Activated B cell treated with CpG ODN at 0.5 μM for 24 hours (primary cell): Measurements from ENCODE around the gene MICAL3. TPM values are rescaled to one million over a fixed set of nuclear protein-coding genes. Genes with fewer than 3 reads are reported as not detected.
A peak's percentile ranks its signal among the peaks of the same experiment; 100 is the strongest.

Experiments
- ATAC-seq: fragments of 200-7000 bp; cut with Tn5 transposase; one replicate; pipeline ENCODE4 v1.10.0; 2021; ENCODE audit warnings: low read depth, mild to moderate bottlenecking, moderate library complexity
- CTCF ChIA-PET: fragments of 350-600 bp; sonication (Branson Sonifier 250); formaldehyde crosslinking; loops from one replicate; lab custom pipeline; 2021; ENCODE audit warnings: antibody characterized with exemption; lab: Charles Lee
- POLR2A ChIA-PET: fragments of 350-600 bp; sonication (Branson Sonifier 250); formaldehyde crosslinking; loops from one replicate; lab custom pipeline; 2021; ENCODE audit warnings: antibody characterized with exemption; lab: Charles Lee
- DNase-seq: peaks from one replicate; pipeline ENCODE4 v3.0.0; 2022
- H3K27ac Mint-ChIP-seq: one replicate; pipeline ENCODE4 v1.8.0; 2020; ENCODE audit warnings: mixed read lengths
- H3K27me3 Mint-ChIP-seq: one replicate; pipeline ENCODE4 v1.8.0; 2021; ENCODE audit warnings: mixed read lengths
- H3K36me3 Mint-ChIP-seq: one replicate; pipeline ENCODE4 v1.8.0; 2021; ENCODE audit warnings: low read depth, mixed read lengths
- H3K4me1 Mint-ChIP-seq: one replicate; pipeline ENCODE4 v1.8.0; 2021; ENCODE audit warnings: mixed read lengths
- H3K4me3 Mint-ChIP-seq: one replicate; pipeline ENCODE4 v1.8.0; 2020; ENCODE audit warnings: mild to moderate bottlenecking, mixed read lengths
- H3K9me3 Mint-ChIP-seq: one replicate; pipeline ENCODE4 v1.8.0; 2020; ENCODE audit warnings: mixed read lengths
- intact Hi-C: fragments of 100-400 bp; cut with micrococcal nuclease; formaldehyde crosslinking; loops from one replicate; pipeline ENCODE4 v1.15.1; 2024
- total RNA-seq: library from RNA; stranded (reverse); gene quantifications from 2 replicates; pipeline ENCODE4 v1.2.3, GENCODE V29; 2022
- TF ChIP-seq, protein P1 (sequence below): fragments of 200-600 bp; IDR thresholded peaks from one replicate; pipeline ENCODE4 v1.8.0; 2022; ENCODE audit warnings: antibody characterized with exemption, mild to moderate bottlenecking

The MICAL3 gene
- total RNA-seq, 1 donor from 2014 or later: 257 TPM

DNA sequence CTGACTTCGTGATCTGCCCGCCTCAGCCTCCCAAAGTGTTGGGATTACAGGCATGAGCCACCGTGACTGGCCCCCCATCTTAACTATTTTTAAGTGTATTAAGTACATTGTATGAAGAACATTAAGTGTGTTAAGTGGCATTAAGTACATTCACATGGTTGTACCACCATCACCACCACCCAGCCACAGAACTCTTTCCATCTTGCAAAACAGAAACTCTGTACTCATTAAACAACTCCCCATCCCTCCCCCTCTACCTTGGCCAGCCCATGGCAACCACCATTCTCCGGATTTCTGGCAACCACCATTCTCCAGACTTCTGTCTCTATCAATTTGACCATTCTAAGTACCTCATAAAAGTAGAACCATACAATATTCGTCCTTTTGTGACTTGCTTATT, 35.6 kb upstream of the MICAL3 start:
- DNase-seq (no peak), ATAC-seq (no peak)
- Mint-ChIP-seq H3K4me1 (peaks cover 58% of the 10 kb centered on the region), H3K4me3 (no peak overlapping the region), H3K27ac (peak overlapping the region; percentile 7), H3K9me3 (no peaks in the 10 kb centered on the region), H3K27me3 (no peaks in the 10 kb centered on the region), H3K36me3 (no peaks in the 10 kb centered on the region)
- TF ChIP-seq, protein P1, sequence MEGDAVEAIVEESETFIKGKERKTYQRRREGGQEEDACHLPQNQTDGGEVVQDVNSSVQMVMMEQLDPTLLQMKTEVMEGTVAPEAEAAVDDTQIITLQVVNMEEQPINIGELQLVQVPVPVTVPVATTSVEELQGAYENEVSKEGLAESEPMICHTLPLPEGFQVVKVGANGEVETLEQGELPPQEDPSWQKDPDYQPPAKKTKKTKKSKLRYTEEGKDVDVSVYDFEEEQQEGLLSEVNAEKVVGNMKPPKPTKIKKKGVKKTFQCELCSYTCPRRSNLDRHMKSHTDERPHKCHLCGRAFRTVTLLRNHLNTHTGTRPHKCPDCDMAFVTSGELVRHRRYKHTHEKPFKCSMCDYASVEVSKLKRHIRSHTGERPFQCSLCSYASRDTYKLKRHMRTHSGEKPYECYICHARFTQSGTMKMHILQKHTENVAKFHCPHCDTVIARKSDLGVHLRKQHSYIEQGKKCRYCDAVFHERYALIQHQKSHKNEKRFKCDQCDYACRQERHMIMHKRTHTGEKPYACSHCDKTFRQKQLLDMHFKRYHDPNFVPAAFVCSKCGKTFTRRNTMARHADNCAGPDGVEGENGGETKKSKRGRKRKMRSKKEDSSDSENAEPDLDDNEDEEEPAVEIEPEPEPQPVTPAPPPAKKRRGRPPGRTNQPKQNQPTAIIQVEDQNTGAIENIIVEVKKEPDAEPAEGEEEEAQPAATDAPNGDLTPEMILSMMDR: no peak
- ChIA-PET CTCF (interaction anchor here (4.8 kb wide), 1 partner anchor 16 kb away, joined by 44 read pairs; the partner anchor contains the start of gene PEX26), POLR2A (interaction anchor here (0.6 to 4.6 kb wide), 3 partner anchors 16 to 437 kb away, joined by 4 to 50 read pairs (median 5); partner anchors contain the start of gene PEX26)
- intact Hi-C loops: no loop called here

DNA sequence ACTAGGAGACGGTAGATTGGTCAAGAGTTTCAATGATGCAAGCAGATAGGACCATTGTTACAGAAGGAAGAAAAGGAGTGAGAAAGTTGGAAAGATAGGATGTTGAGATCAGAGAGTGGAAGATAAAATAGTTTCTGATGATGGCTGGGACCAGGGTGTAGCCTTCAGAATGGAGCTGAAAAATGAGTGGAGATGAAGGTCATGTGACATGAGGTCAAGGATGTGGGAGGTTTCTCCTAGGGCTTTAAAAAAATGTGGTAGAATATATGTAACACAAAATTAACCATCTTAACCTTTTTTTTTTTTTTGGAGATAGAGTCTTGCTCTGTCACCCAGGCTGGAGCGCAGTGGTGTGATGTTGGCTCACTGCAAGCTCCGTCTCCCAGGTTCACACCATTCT, 35.1 kb upstream of the MICAL3 start:
- intact Hi-C loops: no loop called here
- no peak overlapping the region for H3K4me3 Mint-ChIP-seq
- peaks cover 53% of the 10 kb centered on the region for H3K4me1 Mint-ChIP-seq
- CTCF ChIA-PET: interaction anchor here (4.8 kb wide), 1 partner anchor 17 kb away, joined by 44 read pairs; the partner anchor contains the start of gene PEX26
- ATAC-seq (no peak), DNase-seq (no peak)
- TF ChIP-seq, protein P1: no peak
- H3K27me3 Mint-ChIP-seq: no peaks in the 10 kb centered on the region
- no peak overlapping the region for H3K27ac Mint-ChIP-seq
- no peaks in the 10 kb centered on the region for H3K36me3 Mint-ChIP-seq
- H3K9me3 Mint-ChIP-seq: no peaks in the 10 kb centered on the region
- POLR2A ChIA-PET: interaction anchor here (0.6 to 4.6 kb wide), 3 partner anchors 16 to 436 kb away, joined by 4 to 50 read pairs (median 5); partner anchors contain the start of gene PEX26

DNA sequence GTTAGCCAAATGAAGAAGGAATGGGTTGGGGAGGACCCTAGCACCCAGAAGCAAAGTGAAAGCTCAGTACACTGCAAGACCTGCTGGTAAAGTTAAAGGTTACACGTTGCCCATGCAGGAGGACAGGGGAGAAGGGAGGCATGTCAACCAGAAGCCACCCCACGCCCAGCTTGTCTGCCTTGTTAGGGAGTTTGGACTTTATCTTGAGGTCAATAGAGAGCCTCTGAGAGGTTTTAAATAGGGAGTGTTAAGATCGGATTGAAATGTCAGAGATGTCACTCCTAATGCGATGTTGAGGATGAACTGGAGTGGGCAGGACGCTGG, 34.7 kb upstream of the MICAL3 start:
- Mint-ChIP-seq H3K27ac (no peak overlapping the region), H3K4me3 (no peak overlapping the region), H3K4me1 (peaks cover 53% of the 10 kb centered on the region), H3K27me3 (no peaks in the 10 kb centered on the region), H3K36me3 (no peaks in the 10 kb centered on the region), H3K9me3 (no peaks in the 10 kb centered on the region)
- DNase-seq (no peak), ATAC-seq (no peak)
- TF ChIP-seq, protein P1: no peak
- intact Hi-C loops: no loop called here
- ChIA-PET CTCF (interaction anchor here (4.8 kb wide), 1 partner anchor 17 kb away, joined by 44 read pairs; the partner anchor contains the start of gene PEX26), POLR2A (interaction anchor here (1.0 to 4.6 kb wide), 2 partner anchors 17 to 56 kb away, joined by 4 to 50 read pairs; partner anchors contain the start of gene PEX26)

DNA sequence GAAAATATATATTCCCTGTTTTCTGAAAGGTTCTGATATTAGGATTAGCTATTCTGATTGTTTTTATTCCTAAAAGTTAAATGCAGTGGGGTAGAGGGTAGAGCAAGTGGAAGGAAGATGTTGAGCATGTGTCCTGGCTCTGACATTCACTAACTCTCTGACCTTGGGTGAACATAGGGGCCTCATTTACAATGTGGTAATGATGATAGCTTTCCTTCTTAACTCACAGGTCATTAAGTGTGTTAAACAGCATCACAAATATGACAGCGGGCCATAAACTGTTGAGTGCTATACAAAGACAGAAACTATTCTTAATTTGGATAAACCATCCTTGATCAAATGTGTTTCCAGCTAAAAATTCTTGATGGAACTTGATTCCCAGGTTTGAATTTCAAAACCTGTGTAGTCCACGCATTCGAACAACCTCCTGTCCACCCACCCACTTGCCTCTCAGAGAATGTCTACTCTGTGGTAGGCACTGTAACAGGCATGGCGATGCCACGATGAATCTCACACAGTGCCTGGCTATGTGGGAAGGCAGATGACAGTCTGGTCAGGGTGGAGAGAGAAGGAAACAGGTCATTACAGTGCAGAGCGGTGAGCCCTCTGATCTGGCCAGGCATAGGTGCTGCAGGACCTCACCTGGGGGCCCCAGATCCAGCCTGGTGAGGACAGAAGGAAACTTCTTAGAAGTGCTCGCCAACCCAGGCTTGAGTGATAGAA, 34.2 kb upstream of the MICAL3 start:
- ChIA-PET CTCF (interaction anchor here (3.6 to 4.8 kb wide), 2 partner anchors 18 to 34 kb away, joined by 20 to 44 read pairs; partner anchors contain the start of genes MICAL3 and PEX26), POLR2A (interaction anchor here (1.2 to 4.6 kb wide), 3 partner anchors 17 to 285 kb away, joined by 3 to 50 read pairs (median 7); partner anchors contain the start of genes BID and PEX26)
- TF ChIP-seq, protein P1: no peak
- DNase-seq: no peak
- no peaks in the 10 kb centered on the region for H3K9me3 Mint-ChIP-seq
- H3K4me3 Mint-ChIP-seq: no peak overlapping the region
- no peak for ATAC-seq
- H3K4me1 Mint-ChIP-seq: peaks cover 50% of the 10 kb centered on the region
- no peaks in the 10 kb centered on the region for H3K27me3 Mint-ChIP-seq
- no peaks in the 10 kb centered on the region for H3K36me3 Mint-ChIP-seq
- intact Hi-C loops: no loop called here
- peak overlapping the region; percentile 97 for H3K27ac Mint-ChIP-seq
